ENCODE data around the gene RHEB.

RHEB gene

DNA sequence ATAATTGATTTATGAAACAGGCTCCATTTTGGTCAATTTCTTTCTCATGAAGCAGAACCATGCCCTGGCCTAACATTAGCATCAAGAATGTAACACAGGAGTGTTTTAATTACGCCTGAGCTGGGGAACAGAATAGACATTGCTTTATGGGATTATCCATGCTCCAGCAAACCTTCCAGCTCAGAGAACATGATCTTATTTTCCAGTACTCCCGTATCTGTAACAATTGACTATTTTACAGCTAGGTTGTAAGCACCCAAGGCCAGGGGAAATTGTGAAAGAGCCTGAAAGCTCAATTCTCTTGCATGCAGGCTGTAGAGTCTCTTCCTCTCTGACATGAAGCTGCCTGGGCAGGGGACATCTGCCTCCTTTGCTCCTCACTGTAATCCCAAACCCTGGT is 49.0 kb downstream of the RHEB start:
- DNase-seq (ENCODE audit: low read depth) = no peak

DNA sequence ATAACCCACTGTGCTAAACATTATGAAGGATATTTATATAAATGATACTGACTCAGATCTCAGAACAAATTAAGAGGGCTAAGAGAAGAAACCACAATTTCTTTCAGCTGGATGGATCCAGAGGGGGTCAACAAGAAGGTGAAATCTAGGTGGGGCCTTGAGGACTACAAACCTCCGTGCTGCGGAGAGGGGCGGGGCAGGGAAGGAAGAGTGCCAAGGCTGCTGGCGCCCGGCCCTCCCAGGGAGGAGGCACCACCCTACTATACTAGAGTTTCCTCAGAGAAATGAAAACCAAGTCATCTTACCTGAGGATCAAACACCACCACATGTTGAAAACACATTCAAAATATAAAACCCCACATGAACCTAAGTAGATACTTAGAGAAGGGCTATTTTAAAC is 50.4 kb downstream of the RHEB start:
- DNase-seq (ENCODE audit: low read depth) = no peak

DNA sequence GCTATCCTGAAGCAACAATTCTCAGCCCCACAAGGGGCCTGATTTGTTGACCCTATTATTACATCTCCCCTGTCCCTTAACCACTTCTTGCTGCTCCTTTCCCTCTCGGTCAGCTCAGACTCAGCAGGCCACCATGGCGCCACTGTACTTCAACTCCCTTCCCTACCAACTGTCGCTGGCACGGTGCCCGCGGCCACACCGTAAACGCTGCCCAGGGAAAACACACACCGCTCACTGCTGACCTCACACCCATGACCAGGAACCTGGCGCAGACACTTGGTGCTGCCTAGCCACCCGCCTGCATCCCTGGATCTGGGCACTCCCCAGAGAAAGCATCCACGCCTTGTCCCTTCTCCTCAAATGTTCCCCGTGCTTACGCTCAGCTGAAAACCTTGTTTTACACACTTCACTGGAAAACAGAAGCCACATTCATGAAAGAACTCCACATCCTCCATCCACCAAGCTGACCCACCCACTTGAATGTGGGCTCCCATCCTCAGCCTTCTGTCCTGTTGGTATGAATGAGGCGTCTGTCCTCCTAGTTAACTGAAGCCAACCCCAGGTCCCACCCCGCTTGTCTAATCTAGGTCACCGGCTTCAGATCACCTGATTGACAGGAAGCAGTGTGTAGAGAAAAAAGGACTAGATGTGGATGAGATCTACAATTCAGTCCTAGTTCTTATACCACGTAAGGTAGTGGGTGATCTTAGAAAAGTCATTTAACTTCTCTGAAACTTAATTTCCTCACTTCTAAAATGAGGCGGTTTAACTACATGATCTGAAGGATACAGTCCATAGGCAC is 51.3 kb downstream of the RHEB start:
- DNase-seq (ENCODE audit: low read depth) = no peak

DNA sequence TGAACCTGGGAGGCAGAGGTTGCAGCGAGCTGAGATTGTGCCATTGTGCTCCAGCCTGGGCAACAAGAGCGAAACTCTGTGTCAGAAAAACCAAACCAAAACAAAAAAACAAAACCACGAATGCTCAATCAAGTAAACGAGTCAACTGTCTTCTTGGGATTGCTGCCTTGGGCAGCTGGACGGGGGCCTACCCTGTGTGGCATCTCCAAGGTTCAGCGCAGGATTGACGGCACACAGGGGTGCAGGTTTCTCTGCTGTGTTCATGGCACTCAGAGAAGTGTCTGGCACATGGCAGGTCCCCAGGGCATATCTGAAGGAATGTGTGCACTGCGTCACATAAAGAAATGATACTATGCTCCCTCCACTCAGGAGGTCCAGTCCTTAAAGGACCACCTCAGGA is 54.5 kb downstream of the RHEB start:
- no peak for DNase-seq (ENCODE audit: low read depth)

DNA sequence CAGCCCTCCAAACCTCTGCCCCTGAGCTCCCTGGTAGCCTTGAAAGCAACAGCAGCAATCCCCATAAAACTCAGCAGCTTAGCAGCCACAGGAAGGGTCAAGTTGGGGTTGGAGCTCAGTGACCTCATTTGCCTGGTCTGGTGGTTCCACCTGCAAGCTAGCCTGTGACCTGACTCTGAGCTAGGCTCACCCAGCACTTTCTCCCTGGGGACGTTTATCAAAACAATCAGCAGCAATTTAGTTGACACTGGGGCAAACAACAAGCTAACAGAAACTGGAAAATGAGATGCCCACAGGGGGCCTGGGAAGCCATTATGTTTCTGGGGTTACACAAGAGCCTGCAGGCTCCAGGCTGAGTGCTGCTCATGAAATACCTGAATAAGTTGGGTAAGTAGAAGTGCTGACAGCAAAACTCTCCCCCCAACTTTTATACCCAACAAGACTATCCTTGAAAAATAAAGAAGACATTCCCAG is 57.4 kb downstream of the RHEB start:
- no peak for DNase-seq (ENCODE audit: low read depth)

DNA sequence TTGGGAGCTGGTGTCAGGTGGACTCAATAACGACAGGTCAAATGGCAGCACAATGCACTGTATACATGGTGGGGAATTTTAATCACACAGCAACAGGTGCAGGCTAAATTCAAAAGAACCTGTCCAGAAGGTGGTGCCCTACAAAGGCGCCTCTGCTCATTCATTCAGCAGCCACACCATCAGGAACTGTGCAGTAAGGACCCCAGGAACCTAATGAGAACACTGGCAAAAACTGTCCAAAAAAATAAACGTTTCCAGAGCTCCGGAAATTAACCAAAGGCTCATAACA is 57.8 kb downstream of the RHEB start:
- DNase-seq (ENCODE audit: low read depth) = no peak

DNA sequence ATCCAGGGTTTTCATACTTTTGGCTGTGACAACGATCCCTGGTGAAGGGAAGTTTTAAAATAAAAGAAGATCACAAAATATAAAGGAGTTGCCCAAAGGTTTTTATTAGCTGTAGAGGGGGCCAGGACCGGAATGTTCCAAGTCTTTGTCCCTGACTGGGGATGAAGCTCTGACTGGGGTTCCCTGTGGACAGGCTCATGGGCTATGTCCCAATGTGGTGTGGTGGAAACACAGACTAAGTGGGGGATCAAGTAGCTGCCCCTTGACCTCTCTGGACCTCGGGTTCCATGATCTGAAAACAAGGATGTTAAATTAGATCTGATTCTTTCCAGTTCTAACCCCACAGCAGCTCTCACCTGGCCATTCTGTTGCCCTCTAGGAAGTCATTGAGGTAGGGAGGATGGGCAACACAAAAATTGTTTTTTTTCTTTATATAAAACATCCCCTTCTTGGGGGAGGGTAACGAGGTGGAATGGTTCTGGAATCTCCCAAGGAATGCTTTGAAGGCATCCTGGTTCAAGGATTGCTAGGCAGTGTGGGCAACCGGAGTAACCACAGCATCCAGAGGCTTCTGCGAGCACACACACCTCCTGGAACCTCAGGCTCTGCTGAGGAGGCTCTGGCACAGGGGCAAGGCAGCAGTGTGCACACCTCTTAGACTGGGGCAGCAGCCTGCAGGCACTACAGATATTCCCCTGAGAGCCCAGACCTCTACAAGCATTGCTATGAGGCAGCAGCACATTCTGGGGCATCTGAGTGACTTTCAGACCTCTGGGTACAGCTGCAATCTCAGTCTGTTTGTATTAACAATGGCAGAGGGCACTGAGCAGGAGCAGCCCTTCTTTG is 58.4 kb downstream of the RHEB start:
- no peak for DNase-seq (ENCODE audit: low read depth)

DNA sequence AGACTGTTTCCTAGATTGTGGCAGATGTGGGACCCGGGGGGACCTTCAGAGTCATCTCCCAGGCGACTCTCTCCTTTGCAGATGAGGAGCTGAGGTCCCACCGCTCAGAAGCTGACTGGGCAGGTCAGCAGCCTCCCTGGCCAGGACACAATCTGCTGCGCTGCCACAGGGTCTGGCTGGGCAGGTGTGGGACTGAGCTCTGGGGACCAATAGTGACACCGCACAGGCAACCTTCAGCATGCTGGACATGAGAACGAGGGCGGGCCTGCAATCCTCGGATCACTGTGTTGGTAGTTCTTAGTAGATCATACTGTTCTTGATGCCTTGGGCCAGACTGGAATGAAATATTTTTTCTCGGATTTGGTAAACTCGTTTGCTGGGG is 59.2 kb downstream of the RHEB start:
- DNase-seq (ENCODE audit: low read depth) = no peak

DNA sequence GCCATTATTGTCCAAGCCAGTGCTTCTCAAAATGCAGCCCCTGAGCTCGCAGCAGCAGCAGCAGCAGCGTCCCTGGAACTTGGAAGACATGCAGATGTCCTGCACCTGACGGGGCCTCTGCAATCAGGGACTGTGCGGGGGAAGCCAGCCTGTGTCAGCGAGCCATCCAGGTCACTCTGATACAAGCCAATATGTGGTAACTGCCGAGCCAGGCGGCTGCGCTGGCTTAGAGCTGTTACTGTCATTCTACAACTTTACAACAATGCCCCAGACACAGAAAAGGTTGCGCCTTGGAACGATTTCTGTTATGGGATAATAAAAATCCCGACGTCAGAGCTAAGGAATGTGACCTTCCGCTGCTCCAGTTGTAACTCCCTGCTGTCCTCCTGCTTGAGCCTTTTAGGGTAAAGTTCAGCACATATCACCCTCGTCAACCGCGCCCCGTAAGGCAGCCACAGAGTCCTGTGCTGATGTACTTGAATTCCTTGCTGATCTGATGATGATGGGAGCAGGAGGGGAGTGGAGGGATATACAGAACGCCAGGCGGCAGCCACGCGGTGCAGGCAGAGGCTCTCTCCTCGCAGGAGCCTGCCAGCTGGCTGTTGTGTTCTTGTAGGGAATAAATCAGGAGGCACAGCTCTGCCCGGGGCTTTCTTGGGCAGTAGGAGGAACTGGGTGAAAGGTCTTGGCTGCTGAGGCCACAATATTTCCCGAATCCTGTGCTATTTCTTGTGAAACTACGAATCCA is 59.8 kb downstream of the RHEB start:
- DNase-seq (ENCODE audit: low read depth) = no peak

DNA sequence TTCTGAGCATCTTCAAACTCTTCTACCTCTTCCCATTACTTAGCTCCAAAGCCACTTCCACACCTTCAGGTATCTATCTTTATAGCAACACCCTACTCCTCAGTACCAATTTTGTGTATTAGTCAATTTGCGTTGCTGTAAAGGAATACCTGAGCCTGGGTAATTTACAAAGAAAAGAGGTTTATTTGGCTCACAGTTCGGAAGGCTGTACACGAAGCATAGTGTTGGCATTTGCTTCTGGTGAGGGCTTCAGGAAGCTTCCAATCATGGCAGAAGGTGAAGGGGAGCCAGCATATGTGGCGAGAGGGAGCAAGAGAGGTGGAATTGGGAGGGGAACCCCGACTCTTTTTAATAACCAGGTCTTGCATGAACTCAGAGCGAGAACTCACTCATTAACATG is 62.2 kb downstream of the RHEB start:
- no peak for DNase-seq (ENCODE audit: low read depth)

DNA sequence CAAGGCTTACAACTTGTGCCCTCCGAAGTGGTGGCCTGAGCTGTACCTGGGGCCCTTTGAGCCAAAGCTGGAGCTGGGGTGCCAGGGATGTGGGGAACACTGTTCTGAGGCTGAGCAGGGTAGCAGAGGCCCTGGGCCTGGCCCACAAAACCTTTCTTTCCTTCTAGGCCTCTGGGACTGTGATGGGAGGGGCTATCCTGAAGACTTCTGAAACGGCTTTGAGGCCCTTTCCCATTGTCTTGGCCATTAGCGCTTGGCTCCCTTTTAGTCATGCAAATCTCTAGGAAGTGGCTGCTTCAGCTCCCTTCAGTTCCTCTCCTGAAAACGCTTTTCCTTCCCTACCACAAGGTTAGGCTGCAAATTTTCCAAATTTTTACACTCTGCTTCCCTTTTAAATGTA is 62.9 kb downstream of the RHEB start:
- DNase-seq (ENCODE audit: low read depth) = no peak

DNA sequence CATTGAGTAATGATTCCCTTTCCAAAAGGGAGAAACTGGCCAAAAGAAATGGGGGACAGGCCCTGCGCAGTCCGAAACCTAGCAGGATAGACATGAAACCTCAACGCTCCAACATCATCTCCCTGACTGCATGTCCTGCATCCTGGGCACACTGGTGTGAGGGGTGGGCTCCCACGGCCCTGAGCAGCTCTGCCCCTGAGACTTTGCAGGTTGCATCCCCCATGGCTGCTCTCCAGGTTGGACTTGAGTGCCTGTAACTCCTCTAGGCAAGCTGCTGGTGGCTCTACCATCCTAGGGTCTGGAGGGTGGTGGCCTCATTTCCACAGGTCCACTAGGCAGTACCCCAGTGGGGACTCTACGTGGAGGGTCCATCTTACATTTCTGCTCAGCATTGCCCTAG is 63.4 kb downstream of the RHEB start:
- DNase-seq (ENCODE audit: low read depth) = no peak

DNA sequence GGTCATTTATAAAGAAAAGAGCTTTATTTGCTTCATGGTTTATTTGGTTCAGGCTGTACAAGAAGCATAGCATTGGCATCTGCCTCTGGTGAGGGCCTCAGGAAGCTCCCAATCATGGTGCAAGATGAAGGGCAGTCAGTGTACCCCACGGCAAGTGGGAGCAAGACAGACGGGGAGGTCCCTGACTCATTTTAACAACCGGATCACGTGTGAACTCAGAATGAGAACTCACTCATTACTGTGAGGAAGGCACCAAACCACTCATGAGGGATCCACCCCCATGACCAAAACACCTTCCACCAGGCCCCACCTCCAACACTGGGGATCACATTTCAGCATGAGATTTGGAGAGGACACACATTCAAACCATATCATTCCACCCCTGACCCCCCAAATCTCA is 64.0 kb downstream of the RHEB start:
- DNase-seq (ENCODE audit: low read depth) = no peak

DNA sequence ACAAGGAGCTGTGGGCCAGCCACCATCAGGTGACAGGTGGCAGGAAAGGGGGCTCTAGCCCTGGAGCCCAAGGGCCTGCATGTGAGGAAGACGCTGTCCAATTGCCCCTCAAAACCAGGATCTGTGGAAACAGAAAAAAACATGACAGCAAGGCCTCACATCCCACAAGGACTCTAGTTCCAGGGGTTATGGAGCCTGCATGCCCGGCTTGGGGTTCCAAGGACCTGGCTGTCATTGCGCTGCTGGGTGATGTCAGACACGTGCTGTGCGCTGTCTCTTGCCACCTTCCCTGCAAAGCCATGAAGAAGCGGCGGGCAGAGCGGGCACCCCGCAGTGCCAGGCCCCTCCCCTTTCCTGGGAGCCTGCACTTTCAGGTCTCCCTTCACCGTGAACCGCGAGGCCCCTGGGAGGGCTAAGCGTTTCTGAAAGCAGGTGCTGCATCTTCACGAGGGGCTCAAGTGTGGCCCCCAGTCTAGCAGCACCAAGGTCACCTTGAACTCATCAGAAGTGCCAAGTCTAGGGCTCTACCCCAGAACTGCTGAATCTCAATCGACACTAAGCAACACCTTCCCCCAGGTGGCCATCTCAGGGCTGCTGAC is 64.7 kb downstream of the RHEB start:
- no peak for DNase-seq (ENCODE audit: low read depth)

DNA sequence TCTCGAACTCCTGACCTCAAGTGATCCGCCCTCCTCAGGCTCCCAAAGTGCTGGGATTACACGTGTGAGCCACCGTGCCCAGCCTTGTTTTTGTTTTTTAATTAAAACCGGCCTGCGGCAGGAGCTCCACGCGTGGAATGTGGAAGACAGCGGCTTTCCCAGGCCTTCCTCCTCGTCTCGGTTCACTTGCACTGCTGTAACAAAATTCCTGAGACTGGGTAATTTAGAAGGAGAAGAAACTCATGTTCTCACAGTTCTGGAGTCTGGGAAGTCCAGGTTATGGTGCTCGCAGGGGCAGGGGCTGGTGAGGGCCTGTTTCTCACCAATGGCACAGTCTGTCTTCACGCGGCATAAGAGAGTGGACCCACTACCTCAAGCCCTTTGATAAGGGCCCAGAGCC is 65.4 kb downstream of the RHEB start:
- DNase-seq (ENCODE audit: low read depth) = no peak

DNA sequence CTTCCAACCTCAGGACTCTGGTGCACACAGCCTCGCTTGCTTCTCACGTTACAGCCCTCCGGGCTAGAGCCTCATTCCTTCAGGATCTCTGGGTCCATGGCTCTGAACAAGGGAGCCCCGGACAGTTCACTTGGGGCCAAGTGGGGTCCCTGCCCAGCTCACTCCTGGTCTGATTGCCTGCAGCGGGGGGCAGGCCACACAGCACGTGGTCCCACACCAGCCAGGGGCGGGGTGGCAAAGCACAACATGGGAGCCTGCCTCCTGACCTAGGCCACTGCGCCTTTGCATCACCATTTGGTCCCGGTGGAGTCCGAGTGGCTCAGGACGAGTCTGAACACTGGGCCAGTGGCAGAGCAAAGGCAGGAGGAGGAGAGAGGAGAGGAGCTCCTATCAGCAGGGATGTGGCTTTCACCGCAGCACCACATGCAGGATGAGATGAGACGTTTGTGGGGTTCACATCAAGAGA is 66.3 kb downstream of the RHEB start:
- DNase-seq (ENCODE audit: low read depth) = no peak

DNA sequence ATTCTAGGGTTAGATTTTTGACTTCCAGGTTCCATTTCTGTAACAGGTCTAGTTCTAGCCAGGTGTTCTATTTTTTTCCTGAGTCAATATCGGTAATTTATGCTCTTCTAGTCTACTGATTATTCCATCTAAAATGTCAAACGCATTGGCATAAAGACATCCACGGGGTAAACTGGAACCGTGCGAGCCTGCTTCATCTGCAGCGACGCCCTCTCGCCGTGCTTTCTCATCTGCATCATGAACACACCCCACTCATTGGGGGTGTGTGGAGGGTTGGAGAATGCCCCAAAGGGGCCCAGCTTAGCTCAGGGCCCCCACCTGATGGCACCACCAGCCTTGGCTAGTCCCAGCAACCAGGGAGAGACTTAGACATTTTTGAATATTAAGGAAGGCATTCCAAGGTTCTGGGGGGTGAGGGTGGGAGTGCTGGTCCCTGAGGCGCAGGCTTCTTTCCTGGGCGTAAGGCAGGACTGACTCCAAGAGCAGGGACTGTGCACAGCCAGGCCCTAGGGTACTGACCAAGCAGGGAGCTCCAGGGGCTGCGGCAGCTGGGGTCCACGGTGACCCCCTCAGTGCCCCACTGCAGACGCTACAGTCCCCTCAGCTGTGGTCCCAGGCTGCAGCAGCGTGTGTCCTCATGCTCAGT is 66.9 kb downstream of the RHEB start:
- DNase-seq (ENCODE audit: low read depth) = no peak

DNA sequence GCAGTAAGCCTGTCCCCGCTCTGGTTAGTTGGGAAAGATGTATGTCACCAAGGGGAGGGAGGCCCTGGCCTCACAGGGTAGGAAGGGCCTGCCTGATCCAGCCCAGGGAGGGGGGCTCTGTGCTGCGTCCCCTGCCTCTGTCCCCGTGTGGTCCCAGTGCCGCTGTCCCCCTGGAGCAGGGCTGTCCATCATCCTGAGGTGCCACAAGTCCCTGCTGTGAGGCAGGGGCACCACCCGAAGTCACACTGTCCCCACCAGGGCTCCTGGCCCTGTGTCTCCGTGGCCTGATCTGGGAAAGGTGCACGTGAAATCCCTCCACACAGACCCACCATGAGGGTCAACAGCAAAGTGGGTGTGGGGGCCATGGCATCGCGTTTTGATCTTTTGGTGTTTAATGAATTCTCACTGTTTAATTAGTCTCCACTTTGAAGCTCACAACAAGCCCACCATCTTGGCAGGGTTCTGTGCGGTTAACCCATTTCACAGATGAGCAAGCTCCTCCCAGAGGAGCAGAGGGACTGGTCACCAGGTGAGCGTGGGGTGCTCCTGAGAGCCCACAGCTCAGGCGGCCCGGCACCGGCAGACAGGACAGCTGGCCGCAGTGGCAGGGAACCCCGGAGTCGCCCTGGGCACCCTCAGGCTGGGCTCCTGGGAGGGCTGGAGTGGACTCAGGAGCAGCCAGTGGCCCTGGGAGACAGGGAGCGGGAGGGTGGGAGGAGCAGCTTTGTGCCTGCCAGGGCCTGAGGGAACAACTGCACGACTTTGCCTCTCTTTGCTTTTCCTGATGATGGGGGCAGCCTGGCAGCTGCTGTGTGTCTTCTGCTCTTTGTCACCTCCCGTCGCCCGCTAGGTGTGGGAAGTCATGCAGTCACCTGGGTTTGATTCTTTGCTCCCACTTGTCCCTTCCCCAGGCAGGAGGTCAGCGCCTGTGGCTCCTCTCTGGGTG is 67.8 kb downstream of the RHEB start:
- no peak for DNase-seq (ENCODE audit: low read depth)

DNA sequence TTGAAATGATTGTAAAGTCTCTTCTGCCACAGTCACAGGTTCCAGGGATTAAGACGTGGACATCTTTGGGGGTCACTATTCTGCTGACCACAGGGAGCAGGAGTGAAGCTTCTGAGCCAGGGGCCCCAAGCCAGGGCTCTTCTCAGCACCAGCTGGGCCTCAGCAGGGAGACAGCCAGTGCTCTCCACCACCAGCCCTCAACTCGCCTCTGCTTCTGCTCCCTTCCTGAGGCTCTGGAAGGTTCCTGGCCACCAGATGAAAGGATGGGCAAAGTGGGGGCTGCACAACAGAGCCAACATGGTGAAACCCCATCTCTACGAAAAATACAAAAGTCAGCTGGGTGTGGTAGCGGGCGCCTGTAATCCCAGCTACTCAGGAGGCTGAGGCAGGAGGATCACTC is 68.5 kb downstream of the RHEB start:
- no peak for DNase-seq (ENCODE audit: low read depth)

DNA sequence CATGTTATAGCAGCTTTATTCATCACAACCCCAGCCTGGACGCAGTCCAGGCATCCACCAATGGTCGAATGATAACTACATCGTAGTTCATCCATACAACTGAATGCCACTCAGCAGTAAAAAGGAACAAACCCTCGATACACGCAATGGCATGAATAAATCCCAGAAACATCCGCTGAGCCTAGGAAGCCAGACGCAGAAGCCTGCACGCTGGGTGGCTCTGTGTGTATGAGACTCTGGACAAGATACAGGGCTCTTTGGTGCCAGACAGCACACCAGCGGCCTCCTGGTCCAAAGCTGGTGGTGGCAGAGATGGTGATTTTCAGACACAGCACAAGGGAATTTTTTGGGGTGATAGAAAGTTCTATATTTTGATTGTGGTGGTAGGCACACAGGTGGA is 69.7 kb downstream of the RHEB start:
- no peak for DNase-seq (ENCODE audit: low read depth)

All from stimulated activated CD8-positive, alpha-beta memory T cell treated with anti-CD3 and anti-CD28 coated beads, Interleukin-4, amount 100 ng/mL, for 24 hours (primary cell).